Activated naive CD8-positive, alpha-beta T cell treated with anti-CD3 and anti-CD28 coated beads, Interleukin-2, amount 50 U/mL, for 24 hours (primary cell): Measurements from ENCODE around the gene STIMATE.

Experiments used
- ATAC-seq: fragments of 150-1000 bp; cut with Tn5 transposase; one replicate; pipeline ENCODE4 v1.10.0; 2021
- DNase-seq: peaks from one replicate; pipeline ENCODE4 v3.0.0; 2021
- H3K27ac Mint-ChIP-seq: one replicate; pipeline ENCODE4 v1.8.0; 2021; ENCODE audit warnings: mild to moderate bottlenecking, mixed read lengths
- H3K27me3 Mint-ChIP-seq: one replicate; pipeline ENCODE4 v1.8.0; 2021; ENCODE audit warnings: mixed read lengths
- H3K36me3 Mint-ChIP-seq: one replicate; pipeline ENCODE4 v1.8.0; 2021; ENCODE audit warnings: low read depth, mixed read lengths
- H3K4me1 Mint-ChIP-seq: one replicate; pipeline ENCODE4 v1.8.0; 2021; ENCODE audit warnings: mixed read lengths
- H3K4me3 Mint-ChIP-seq: one replicate; pipeline ENCODE4 v1.8.0; 2021; ENCODE audit warnings: mild to moderate bottlenecking, moderate library complexity, mixed read lengths
- H3K9me3 Mint-ChIP-seq: one replicate; pipeline ENCODE4 v1.8.0; 2021; ENCODE audit warnings: mixed read lengths

STIMATE gene

DNA sequence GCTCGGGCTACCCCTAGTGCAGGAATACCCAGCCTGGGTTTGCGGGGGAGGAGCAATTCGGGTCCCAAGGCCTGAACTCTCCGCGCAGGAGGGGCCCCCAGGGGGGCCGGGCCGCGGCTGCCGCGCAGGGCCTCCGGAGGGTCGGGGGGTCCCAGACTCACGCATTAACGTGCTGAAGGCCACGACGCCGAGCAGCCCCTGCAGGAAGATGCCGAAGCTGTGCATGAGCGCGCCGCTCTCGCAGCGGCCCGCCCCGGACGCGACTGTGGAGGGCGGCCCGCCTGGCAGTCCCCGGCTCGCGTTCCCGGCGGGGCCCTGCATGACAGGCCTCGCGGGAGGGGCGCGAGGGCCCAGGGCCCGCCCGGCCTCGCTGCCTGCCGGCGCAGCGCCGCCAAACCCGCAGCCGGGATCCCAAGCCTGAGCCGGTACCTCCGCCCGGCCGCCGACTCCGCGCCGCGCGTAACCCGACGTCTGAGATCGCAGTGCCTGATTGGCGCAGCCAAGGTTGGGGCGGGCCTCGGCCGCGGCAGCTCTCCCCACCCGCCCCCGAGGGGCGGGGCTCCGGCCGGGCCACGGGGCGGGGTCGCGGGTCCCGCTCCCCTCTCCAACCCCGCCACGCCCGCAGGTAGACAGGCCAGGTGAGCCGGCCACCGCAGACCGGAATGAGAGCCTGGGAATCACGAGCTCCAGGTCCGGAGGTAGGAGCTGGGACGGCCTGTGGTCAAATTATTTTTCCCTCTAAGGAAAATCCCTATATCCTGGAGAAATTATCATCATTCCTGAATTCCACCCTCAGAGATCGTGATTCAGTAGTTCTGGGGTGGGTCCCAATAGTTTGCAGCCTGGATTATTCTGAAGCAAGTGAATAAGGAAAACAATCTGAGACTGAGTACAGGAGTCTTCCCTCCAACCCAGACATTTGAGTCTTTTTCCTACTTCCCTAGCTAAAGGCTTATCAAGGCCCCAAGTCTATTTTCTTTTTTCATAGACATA, at the start of gene STIMATE:
Gene STIMATE, minus strand, starts transcription at position 419 of the 993 bp plus-strand sequence. Its CDS starts 98 bp downstream, at position 321.
- H3K27me3 Mint-ChIP-seq, result no peaks in the 10 kb centered on the region
- H3K36me3 Mint-ChIP-seq, result peaks cover 8% of the 10 kb centered on the region
- H3K27ac Mint-ChIP-seq, result peak within 1 kb of the TSS; percentile 84
- ATAC-seq (peak; percentile 88), DNase-seq (peak; percentile 85)
- H3K4me1 Mint-ChIP-seq, result peaks cover 44% of the 10 kb centered on the region
- peak within 1 kb of the TSS; percentile 96 for H3K4me3 Mint-ChIP-seq
- no peaks in the 10 kb centered on the region for H3K9me3 Mint-ChIP-seq

GRCh38 chr3:52939600-52939999, 42.3 kb upstream of the STIMATE start:
- DNase-seq, result no peak
- H3K27ac Mint-ChIP-seq, result no peak overlapping the region
- no peak for ATAC-seq
- no peaks in the 10 kb centered on the region for H3K9me3 Mint-ChIP-seq
- H3K4me1 Mint-ChIP-seq, result peaks cover 5% of the 10 kb centered on the region
- peaks cover 8% of the 10 kb centered on the region for H3K36me3 Mint-ChIP-seq
- no peaks in the 10 kb centered on the region for H3K27me3 Mint-ChIP-seq
- no peak overlapping the region for H3K4me3 Mint-ChIP-seq

DNA sequence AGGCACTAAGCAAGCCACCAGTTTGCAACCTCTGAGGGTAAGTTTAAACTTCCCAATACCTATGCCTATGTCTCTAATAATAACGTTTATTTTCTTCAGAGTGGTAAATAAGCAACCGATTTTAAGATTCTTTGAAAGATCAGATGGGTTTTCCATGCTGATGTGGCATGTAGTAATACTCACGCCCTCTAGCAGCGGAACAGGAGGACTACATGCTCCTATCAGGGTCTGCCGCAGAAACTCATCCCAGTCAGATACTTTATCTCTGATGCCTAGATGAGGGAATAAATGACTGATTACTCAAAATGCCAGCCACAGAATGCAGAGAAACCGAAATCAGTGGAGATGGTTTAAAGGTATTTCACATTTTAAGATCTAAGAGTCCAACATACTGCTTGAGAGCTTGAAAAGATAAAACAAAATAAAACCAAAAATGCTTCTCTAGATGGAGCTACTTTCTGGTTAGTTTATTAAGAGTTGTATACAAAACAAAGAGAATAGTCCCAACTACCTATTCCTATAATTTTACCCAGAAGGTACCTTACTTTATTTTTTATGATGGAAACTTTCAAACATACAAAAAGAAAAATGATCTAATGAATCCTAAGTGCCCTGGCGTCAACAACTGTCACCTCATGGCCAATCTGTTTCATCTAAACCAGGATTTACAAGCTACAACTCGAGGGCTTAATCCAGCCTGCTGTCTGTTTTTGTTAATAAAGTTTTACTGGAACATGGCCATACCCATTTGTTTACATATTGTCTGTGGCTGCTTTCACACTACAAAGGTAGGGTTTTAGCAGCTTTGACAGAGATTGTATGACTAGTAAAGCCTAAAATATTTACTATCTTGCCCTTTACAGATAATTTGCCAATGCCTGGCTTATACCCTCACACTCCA, 37.5 kb upstream of the STIMATE start:
- H3K4me3 Mint-ChIP-seq, result no peak overlapping the region

DNA sequence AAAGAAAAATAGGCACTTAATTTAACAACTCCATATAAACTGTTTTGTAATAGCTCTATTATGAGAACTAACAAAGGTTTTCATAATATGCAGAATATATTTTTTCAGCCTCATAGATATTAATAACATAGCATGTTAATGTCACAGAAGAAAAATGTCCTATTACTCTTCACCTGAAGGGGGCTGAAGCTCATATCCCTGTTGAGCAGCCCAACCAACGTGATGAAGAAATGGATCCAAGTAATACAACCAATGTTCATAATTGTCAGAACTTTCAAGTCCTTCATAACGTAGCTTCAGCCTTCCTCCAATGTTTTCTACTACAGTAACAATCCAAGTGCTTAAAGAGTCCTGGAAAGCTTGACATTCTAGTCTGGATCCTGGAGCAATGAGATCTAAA, 34.5 kb upstream of the STIMATE start:
- DNase-seq, result no peak
- Mint-ChIP-seq H3K9me3 (no peaks in the 10 kb centered on the region), H3K27ac (no peak overlapping the region), H3K36me3 (peaks cover 13% of the 10 kb centered on the region), H3K4me3 (no peak overlapping the region), H3K4me1 (peaks cover 13% of the 10 kb centered on the region), H3K27me3 (no peaks in the 10 kb centered on the region)
- ATAC-seq, result no peak

More for the DNA sequence above, 37.5 kb upstream of the STIMATE start:
- no peaks in the 10 kb centered on the region for H3K27me3 Mint-ChIP-seq
- H3K4me1 Mint-ChIP-seq, result peaks cover 13% of the 10 kb centered on the region
- peak; percentile 34 for DNase-seq
- H3K27ac Mint-ChIP-seq, result no peak overlapping the region
- H3K36me3 Mint-ChIP-seq, result peaks cover 9% of the 10 kb centered on the region
- ATAC-seq, result peak; percentile 96
- no peaks in the 10 kb centered on the region for H3K9me3 Mint-ChIP-seq

DNA sequence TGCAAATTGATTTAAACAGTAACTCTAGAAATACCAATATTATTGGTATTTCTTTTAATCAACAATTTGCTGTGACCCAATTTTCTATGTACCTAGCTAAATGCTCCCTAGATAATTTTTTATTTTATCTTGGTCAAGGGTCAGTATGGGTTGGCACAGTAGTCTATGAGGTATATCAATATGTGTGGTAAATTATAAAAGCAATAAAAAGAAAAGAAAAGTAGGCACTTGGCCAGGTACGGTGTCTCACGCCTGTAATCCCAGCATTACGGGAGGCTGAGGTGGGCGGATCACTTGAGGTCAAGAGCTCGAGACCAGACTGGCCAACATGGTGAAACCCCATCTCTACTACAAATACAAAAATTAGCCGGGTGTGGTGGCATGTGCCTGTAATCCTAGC, 34.0 kb upstream of the STIMATE start:
- ATAC-seq (no peak), DNase-seq (no peak)
- Mint-ChIP-seq H3K36me3 (peaks cover 13% of the 10 kb centered on the region), H3K9me3 (no peaks in the 10 kb centered on the region), H3K27ac (no peak overlapping the region), H3K27me3 (no peaks in the 10 kb centered on the region), H3K4me3 (no peak overlapping the region), H3K4me1 (peaks cover 13% of the 10 kb centered on the region)

DNA sequence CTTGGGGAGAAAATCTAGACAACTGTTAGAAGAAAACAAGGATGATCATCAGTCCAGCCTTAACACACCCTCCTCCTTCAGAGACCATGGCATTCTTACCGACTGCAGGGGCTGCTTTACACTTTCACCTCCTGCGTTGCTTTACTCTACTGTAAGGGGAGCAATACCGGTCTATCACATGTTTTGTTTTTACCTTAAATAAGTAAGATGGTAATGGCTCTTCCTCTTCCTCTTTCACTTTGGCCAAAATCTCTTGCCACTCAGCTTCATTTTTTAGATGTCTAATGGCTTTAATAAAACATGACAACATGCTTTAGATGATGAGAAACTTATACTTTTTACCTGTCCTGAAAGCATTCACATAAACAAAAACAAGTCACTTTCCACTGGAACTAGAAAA, 33.4 kb upstream of the STIMATE start:
- DNase-seq, result no peak
- Mint-ChIP-seq H3K9me3 (no peaks in the 10 kb centered on the region), H3K4me1 (peaks cover 16% of the 10 kb centered on the region), H3K27me3 (no peaks in the 10 kb centered on the region), H3K4me3 (no peak overlapping the region), H3K27ac (no peak overlapping the region), H3K36me3 (peaks cover 13% of the 10 kb centered on the region)
- no peak for ATAC-seq

GRCh38 chr3:52926554-52926953, 29.2 kb upstream of the STIMATE start:
- no peak for ATAC-seq
- Mint-ChIP-seq H3K27ac (no peak overlapping the region), H3K27me3 (no peaks in the 10 kb centered on the region), H3K9me3 (no peaks in the 10 kb centered on the region), H3K36me3 (peaks cover 16% of the 10 kb centered on the region), H3K4me1 (peaks cover 6% of the 10 kb centered on the region), H3K4me3 (no peak overlapping the region)
- DNase-seq, result no peak

DNA sequence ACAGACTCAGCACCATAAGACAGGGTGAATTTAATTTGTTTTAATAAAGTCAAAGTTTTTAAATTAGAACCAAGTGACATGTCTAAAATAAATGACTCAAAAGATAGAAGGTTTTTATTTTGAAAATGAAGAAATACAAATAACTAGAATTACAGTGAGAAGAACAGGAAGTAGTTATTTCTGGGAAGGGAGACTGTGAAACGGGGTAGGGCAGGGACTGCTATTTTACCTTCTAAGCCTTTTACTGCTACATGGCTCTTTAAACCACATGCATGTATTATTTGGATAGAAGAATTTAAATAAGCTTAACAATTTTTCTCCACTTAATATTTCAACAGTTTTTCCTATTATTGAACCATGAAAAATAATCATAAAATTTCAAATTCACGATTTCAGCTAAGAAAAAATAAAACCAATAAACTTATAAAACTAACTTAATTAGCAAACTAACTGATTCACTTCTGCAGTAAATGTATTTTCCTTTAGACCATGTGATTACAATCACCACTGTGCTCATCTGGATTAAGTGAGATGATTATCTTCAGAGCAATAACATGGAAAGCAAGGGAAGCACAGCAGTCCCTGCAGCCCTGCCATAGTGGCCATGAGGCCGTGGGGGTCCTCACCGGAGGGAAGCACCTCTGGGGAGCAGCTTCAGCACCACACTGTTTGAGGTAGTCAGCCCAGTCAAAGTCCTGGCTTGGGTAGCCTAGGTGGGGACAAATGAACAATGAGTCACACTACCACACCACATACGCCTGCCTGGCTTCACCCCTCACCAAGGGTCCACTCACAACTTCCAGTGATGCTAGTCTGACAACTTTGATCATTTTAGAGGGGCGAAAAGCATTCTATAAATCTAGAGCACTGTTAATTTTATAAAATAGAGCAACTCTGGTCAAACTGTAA, 28.3 kb upstream of the STIMATE start:
- H3K4me1 Mint-ChIP-seq, result peaks cover 4% of the 10 kb centered on the region
- no peaks in the 10 kb centered on the region for H3K9me3 Mint-ChIP-seq
- H3K4me3 Mint-ChIP-seq, result no peak overlapping the region
- ATAC-seq, result peak; percentile 63
- H3K27me3 Mint-ChIP-seq, result no peaks in the 10 kb centered on the region
- no peak for DNase-seq
- H3K36me3 Mint-ChIP-seq, result peaks cover 14% of the 10 kb centered on the region
- H3K27ac Mint-ChIP-seq, result no peak overlapping the region

- ATAC-seq (no peak), DNase-seq (no peak)
- Mint-ChIP-seq H3K36me3 (peaks cover 22% of the 10 kb centered on the region), H3K27me3 (no peaks in the 10 kb centered on the region), H3K4me1 (peaks cover 4% of the 10 kb centered on the region), H3K9me3 (no peaks in the 10 kb centered on the region), H3K27ac (no peak overlapping the region), H3K4me3 (no peak overlapping the region)
These were observed 26.6 kb upstream of the STIMATE start for GRCh38 chr3:52923963-52924362.

- Mint-ChIP-seq H3K4me1 (peaks cover 2% of the 10 kb centered on the region), H3K9me3 (no peaks in the 10 kb centered on the region), H3K36me3 (peaks cover 28% of the 10 kb centered on the region), H3K27ac (no peak overlapping the region), H3K27me3 (no peaks in the 10 kb centered on the region), H3K4me3 (no peak overlapping the region)
- DNase-seq, result no peak
- ATAC-seq, result no peak
These were observed 23.5 kb upstream of the STIMATE start for GRCh38 chr3:52920841-52921240.

DNA sequence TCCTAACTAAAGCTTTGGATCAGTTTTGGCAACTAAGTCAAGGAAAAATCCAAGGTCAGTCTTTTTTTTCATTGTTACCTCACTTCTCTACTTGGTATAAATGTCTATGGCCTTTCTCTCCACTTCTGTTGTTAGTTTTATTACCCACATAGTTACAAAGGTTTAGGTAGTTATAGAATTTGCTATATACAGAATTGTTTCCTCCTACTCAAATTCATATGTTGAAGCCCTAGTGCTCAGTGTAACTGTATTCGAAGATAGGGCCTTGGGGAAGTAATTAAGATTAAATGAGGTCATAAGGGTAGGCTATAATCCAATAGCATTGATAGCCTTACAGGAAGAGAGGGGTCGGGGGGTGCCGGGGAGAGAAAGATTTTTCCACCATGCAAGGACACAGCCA, 19.7 kb upstream of the STIMATE start:
- Mint-ChIP-seq H3K27me3 (no peaks in the 10 kb centered on the region), H3K36me3 (peaks cover 36% of the 10 kb centered on the region), H3K9me3 (no peaks in the 10 kb centered on the region), H3K27ac (no peak overlapping the region), H3K4me3 (no peak overlapping the region), H3K4me1 (peaks cover 5% of the 10 kb centered on the region)
- no peak for ATAC-seq
- DNase-seq, result no peak

GRCh38 chr3:52915294-52915693, 17.9 kb upstream of the STIMATE start:
- Mint-ChIP-seq H3K4me1 (peaks cover 9% of the 10 kb centered on the region), H3K36me3 (peaks cover 37% of the 10 kb centered on the region), H3K27me3 (no peaks in the 10 kb centered on the region), H3K4me3 (no peak overlapping the region), H3K27ac (no peak overlapping the region), H3K9me3 (no peaks in the 10 kb centered on the region)
- DNase-seq (no peak), ATAC-seq (no peak)

DNA sequence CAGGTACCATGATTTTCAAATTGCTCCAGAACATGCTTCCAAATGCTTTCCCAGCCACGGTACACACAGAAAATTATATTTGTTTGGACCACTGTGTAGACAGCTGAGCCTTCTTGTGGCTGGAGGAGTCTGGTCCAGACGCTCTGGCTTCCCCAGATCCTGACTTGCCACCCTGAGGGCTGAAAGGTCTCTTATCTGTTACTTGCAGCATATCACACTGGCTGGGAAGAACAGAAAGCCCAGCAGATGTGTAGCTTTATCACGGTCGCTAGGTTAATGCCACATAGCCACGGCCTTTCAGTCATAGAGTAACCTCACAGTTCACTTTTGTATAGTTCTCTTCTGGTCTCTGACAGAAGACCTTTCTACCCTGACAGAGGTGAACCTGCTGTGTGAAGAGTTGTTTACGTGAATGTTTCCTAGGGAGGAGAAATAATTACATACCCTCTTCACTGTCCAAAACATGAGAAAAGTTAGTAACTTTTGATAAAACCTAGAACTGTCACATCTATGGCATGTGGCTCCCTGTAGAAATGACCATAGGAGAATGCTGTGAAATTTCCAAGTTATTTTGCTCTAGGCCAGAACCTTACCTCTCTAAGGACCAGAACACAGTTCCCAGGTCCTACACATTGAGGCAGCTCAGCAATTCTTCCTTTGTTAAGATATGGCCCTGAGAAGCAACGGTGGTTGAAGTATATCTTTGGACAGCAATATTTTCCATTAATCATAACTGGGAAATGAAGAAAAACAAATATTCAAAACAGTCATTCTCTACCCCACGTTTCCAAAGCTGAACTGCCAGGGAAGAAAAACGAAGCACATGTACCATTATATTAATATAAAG, 15.8 kb upstream of the STIMATE start:
- no peak for ATAC-seq
- H3K36me3 Mint-ChIP-seq, result peaks cover 36% of the 10 kb centered on the region

More for the DNA sequence above, 15.8 kb upstream of the STIMATE start:
- H3K27ac Mint-ChIP-seq, result peak overlapping the region; percentile 6
- H3K9me3 Mint-ChIP-seq, result no peaks in the 10 kb centered on the region
- H3K4me1 Mint-ChIP-seq, result peaks cover 9% of the 10 kb centered on the region
- no peak overlapping the region for H3K4me3 Mint-ChIP-seq
- no peak for DNase-seq
- H3K27me3 Mint-ChIP-seq, result no peaks in the 10 kb centered on the region
